Renal cortex interstitium (tissue), 11 donors: ENCODE data around the gene RUBCN. TPM values are rescaled to one million over a fixed set of nuclear protein-coding genes. Genes with fewer than 3 reads are reported as not detected.
"Not testable (repeated sequence)": the region's sequence is repeated elsewhere in the genome, so short reads cannot be mapped to it uniquely, and the experiment has no call there.

Experiments
- DNase-seq, 11 donors: peaks; one replicate each; pipeline ENCODE4 v3.0.0-alpha.2; 2013; ENCODE audit warnings: low read depth in 9 of 11, low spot score in 4 of 11; ENCODE audit errors: extremely low read depth in 1 of 11
- polyA plus RNA-seq, 3 donors: library from polyadenylated mRNA; unstranded; fragments of 120-200 nt; gene quantifications; one replicate each; pipeline ENCODE4 v1.2.1, GENCODE V29; 2013; ENCODE audit not compliant: insufficient read length in 3 of 3

RUBCN gene
- polyA plus RNA-seq, 3 donors = 9.9 to 14.8 (median 12.4) TPM

GRCh38 chr3:197701841-197702240 is 34.9 kb downstream of the RUBCN start:
- no peak for DNase-seq

- no peak for DNase-seq
These were observed 36.6 kb downstream of the RUBCN start for GRCh38 chr3:197700095-197700494.

DNA sequence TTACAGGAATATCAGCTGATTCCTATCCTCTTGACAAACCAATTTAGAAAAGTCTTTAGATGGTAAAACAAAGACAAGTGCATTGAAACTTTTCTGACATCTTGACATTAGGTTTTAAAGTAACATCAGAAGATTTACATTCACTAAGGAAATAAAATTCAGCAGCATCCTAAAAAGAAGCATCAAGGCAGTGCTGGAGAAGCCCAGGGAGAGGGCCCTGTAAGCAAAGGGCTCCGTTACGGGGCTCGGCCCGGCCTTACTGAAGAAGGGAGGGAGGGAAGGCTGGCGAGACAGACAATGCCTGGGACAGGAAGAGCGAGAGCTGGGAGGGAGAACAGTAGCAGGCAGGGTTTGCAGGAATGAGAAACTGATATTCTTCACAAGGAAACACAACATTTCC is 39.3 kb downstream of the RUBCN start:
- no peak for DNase-seq

- no peak for DNase-seq
These were observed 42.5 kb downstream of the RUBCN start for GRCh38 chr3:197694251-197694650.

GRCh38 chr3:197692641-197693040 is 44.1 kb downstream of the RUBCN start:
- no peak for DNase-seq

GRCh38 chr3:197690754-197691153 is 46.0 kb downstream of the RUBCN start:
- no peak for DNase-seq

GRCh38 chr3:197687570-197687969 is 49.1 kb downstream of the RUBCN start:
- no peak for DNase-seq

- no peak for DNase-seq
These were observed 49.8 kb downstream of the RUBCN start for GRCh38 chr3:197686899-197687298.

DNA sequence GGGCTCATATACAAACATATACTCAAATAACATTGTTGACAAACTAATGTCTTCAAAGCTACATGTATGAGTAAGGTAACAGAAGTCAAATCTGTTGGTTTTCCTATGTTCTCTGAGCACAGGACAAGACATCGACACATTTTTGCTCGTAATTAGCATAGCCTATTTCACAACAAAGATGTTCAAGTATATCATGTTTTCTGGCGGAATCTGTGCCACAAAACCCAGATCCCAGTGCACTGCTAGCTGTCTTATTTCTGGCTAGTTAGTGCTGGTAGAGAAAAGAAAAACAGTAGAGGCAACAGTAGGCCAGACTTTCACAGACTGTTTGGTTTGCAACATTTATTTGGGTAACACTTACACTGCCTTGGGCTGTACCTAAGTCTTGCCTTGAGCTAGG is 51.2 kb downstream of the RUBCN start:
- DNase-seq = no peak

- no peak for DNase-seq
These were observed 53.5 kb downstream of the RUBCN start for GRCh38 chr3:197683191-197683590.

DNA sequence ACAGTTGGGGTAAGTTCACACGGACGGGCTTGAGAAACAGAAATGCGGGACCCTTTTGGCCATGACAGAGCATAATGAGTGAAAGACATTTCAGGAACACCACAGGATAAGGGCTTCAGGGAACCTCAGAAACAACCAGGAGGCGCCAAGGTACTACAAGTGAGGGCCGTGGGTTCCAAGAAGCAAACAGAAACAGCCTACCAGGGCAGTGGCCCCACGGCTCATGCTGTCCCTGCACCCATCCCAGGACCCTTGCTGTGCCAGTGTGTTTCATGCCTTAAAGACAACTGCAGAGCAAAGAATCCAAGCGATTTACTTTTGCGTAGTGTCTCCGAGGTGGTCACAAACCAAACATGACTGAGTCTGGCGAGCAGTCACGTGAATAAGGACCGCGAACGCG is 54.0 kb downstream of the RUBCN start:
- no peak for DNase-seq

DNA sequence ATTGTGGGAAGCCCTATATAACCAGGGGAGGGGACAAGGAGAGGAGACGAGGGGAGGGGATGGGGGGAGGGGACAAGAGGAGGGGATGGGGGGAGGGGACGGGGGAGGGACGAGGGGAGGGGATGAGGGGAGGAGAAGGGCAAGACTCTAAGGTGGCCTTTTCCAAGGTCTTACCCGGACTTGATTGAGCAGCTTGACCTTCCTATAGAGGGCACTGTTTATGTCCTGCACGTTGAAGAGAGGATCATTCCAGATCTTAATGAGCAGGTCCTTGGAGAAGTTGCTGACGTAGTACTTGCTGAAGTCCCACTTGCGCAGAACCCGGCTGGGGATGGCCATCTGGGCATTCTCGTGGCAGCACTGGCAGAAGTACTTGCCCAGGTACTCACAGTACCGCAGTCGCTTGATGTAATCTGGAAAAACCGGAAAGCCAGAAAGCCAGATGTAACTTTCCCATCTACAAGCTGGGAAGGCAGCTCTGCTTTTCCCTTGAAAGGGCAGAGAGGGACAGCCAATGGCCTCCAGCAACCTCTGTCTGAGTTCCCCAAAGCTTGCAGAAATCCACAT is 55.7 kb downstream of the RUBCN start:
- DNase-seq = no peak

DNA sequence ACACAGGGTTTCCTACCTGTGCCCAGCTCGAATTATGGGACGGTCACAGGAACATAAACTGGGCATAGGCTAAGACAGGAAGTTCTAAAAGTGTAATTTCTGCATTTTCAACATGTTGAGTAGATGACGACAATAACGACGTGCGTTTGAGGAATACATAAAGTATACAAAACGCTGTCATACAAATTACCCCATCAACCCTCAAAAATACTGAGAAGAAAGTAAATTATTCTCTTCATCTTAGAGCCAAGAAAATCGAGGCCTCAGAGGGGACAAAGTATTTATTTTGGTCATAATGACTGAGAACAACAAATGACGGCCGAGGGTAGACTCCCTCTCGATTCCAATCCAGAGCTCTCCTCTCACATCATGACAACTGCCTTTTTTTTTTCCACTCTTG is 60.8 kb downstream of the RUBCN start:
- no peak for DNase-seq

DNA sequence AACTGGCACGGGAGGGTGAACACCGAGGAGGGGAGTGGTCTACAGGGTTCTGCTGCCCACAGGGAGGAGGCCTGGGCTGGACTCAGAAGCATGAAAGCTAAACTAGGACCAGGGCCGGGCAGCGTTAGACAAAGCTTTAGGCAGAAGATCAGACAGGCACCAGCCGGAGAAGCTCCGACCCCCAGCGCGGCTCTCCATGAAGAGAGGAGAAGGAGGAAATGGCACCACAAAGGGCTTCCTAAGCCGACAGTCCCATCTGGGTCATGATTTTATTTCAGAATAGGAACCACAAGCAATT is 61.2 kb downstream of the RUBCN start:
- DNase-seq = no peak

DNA sequence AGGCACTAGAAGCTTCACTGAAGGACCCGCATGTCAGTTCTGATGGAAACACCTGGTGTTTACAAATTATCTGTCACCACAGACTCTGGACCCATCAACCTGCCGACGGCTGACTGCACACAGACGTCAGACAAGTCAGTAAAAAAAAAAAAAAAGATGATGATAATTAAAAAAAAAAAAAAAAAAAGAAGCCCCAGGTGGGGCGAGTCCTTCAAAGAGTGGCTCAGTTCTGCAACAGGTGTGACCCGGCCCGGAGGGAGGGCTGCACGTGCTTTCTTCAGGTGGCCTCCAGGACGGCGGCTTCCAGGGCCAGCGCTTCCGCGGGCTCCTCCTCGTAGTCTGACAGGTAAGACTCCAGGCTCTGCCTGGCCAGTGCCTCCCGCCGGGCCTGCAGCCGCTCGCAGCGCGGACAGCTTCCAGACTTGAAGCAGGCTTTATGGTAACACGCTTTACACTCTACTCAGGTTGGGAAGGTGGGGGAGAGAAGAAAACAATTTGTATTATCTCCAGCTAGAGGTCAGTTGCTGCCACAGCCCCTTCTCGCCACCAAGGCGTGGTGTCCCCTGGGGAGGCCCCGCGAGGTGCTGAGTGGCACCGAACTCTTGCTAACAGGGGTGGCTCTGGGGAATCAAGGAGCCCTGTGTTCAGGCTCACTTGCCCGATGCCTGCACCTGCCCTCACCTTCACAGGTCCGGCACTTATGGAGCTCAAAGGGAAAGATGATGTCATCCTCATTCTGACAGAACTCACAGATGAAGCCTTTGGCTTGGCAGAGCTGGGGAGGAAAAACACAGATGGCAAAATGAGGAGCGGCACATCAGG is 61.8 kb downstream of the RUBCN start:
- DNase-seq = no peak

- no peak for DNase-seq
These were observed 63.5 kb downstream of the RUBCN start for GRCh38 chr3:197673170-197673569.

DNA sequence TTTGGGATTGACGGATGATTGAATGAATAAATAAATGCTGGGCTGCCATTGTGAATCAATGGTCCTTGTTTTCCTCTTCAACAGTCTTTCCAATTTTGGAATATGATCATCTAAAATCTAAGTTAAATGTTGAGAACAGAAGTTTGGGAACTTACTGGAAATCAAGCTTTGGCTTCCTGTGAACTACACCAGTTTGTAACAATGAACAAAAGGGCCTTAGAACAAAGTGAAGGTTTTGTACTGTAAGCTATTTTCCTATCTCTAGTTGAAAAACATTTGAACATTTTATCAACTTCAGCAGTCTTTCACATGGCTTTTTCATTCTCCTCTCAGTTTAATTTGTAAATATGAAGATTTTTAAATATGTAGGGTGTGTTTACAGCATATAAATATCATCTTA is 66.3 kb downstream of the RUBCN start:
- no peak for DNase-seq

DNA sequence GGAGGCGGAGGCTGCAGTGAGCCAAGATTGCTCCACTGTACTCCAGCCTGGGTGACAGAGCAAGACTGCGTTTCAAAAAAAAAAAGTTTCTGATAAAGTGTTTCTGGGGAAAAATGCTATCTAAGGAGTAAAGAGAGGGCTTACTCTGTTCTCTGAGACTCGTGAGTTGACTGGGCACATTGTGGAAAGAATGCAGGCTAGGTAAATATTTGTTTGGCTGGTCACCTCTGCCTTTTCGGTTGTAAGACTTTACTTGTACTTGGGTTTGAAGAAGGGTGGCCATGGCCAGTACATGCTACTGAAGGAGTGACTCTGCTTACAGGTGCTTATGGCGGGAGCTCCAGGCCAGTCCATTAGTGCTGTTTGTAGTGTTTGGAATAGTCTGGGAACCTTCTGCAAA is 68.7 kb downstream of the RUBCN start:
- no peak for DNase-seq

DNA sequence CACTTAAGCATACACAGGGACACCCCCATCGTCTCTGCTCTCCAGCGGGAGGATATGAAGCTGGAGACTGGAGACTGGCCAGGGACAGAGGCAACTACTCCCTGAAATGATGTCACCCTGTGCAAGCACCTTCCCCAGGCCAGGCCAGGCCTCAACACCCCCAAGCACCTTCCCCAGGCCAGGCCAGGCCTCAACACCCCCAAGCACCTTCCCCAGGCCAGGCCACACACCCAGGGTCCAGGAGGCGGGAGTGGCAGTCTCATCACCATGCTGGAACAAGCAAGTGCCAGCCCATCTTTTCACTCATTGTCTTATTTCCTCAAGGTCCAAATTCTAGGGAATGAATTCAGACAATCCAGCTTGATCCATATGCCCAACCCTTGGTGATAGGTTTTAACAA is 69.4 kb downstream of the RUBCN start:
- not testable (repeated sequence) for DNase-seq

- not testable (repeated sequence) for DNase-seq
These were observed 70.4 kb downstream of the RUBCN start for GRCh38 chr3:197666221-197666842.

- DNase-seq = not testable (repeated sequence)
These were observed 71.2 kb downstream of the RUBCN start for GRCh38 chr3:197665549-197665948.
